Measurements from ENCODE around the gene ERC2. TPM values are rescaled to one million over a fixed set of nuclear protein-coding genes. Genes with fewer than 3 reads are reported as not detected.

ERC2 gene
- total RNA-seq, 1 donor from 2014 or later = 0.81 TPM

GRCh38 chr3:55630921-55631299, 837.4 kb downstream of the ERC2 start:
- no peak for DNase-seq
- intact Hi-C loops (cut with DNase I) = no loop called here
- no peak for ATAC-seq (ENCODE audit: poor library complexity)

- no peak for ATAC-seq (ENCODE audit: poor library complexity)
- no peak for DNase-seq
- intact Hi-C loops (cut with DNase I) = no loop called here
These were observed 837.9 kb downstream of the ERC2 start for GRCh38 chr3:55630280-55630920.

- intact Hi-C loops (cut with DNase I) = no loop called here
- ATAC-seq (ENCODE audit: poor library complexity) (no peak), DNase-seq (peak; percentile 64)
These were observed 838.8 kb downstream of the ERC2 start for GRCh38 chr3:55629432-55629831.

- ATAC-seq (ENCODE audit: poor library complexity) (no peak), DNase-seq (no peak)
- intact Hi-C loops (cut with DNase I) = no loop called here
These were observed 842.0 kb downstream of the ERC2 start for GRCh38 chr3:55626279-55626665.

DNA sequence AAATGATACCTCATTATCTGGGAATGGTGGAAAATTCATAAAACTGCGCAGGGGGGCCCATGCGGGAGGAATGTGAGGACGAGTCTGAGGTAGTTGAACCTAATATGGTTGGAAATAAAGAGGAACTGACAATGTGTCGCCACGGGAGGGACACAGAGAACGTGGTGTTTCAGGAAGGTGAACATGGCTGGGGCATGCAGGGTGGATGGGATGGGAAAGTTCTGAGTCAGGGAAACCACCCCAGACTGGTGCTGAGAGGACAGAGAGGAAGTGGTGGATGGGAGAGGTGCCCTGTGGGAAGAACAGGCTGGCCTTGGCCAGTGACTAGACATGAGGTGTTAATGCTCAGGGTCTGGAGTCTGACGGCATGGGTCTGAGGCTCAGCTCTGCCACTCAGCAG, 844.0 kb downstream of the ERC2 start:
- ATAC-seq (ENCODE audit: poor library complexity) (peak; percentile 41), DNase-seq (no peak)
- intact Hi-C loops (cut with DNase I) = no loop called here

DNA sequence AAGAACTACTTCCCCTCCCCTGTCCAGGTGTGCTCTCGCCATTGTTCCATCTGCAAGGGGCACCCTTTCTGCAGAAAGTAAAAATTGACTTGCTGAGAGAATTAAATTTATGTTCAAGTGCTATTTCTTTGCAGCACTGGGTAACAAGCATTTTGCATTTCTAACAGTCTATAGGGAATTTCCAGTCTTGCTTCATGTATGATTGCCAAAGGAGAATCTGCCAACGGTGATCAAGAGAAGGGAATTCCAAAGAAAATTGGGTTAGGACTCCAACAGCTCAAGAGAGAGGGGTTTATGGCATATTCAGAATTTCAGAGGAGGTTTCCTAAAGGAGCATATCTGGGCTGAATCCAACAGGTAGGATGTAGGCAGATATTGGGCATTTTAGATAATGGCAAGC, 844.5 kb downstream of the ERC2 start:
- DNase-seq = no peak
- no peak for ATAC-seq (ENCODE audit: poor library complexity)

DNA sequence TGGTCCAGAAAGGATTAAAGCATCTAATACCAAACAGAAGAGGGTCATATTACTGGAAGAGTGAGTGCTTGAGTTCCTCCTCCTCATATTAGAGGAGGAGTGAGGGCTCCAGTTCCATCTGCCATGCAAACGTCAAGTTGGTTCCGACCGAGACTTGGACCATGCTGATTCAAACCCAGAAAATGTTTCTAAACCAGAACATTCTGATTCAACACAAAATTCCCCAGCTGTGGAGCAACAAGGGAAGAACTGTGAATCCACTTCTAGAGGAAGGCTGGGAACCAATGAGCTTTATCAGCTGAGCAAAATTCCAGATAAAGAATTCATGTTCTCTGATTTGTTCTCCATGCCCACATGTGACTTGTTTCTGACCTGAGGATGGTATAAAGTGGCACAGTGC, 845.5 kb downstream of the ERC2 start:
- DNase-seq = no peak
- ATAC-seq (ENCODE audit: poor library complexity) = no peak
- intact Hi-C loops (cut with DNase I) = no loop called here

More for the DNA sequence above, 844.5 kb downstream of the ERC2 start:
- intact Hi-C loops (cut with DNase I) = no loop called here

DNA sequence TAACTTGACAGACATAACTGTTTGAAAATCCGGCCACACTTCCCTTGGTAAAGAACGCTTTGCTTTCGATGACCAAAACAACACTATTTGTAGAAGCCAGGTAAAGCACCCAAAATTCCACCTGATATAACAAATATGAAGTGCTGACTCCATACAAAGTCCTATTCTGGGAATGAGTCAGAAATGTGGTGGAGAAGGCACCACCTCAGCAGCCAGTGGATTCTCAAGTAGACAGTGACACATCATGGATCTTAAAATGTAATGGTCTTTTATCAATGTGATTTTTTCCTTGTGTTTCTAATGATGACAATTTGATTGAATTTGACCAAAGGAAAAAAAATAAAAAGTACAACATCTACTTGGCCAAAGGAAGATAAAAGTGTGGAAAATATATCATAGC, 846.2 kb downstream of the ERC2 start:
- ATAC-seq (ENCODE audit: poor library complexity) (no peak), DNase-seq (no peak)
- intact Hi-C loops (cut with DNase I) = no loop called here

GRCh38 chr3:55621648-55622047, 846.6 kb downstream of the ERC2 start:
- ATAC-seq (ENCODE audit: poor library complexity) (no peak), DNase-seq (no peak)
- intact Hi-C loops (cut with DNase I) = no loop called here

DNA sequence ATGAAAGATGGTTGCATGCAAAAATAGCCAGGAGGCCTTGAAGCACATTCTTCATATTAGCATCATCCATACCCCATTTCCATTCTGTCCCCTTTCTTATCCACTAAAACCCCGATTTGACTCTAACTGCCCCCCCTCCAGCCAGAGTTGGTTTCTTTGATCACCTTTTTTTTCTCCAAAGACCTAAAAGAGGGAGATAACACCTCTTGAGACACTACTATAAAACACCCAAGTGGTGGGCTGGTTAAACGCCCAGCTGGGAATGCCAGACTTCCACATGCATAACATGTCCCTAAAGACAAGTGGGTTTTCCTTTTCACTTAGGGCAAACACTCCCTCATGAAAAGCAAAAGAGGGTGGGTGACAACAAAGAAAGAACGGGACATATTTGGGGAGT, 847.2 kb downstream of the ERC2 start:
- DNase-seq = no peak
- intact Hi-C loops (cut with DNase I) = no loop called here
- ATAC-seq (ENCODE audit: poor library complexity) = no peak

GRCh38 chr3:55620351-55621025, 847.8 kb downstream of the ERC2 start:
- intact Hi-C loops (cut with DNase I) = no loop called here
- ATAC-seq (ENCODE audit: poor library complexity) = no peak

GRCh38 chr3:55619046-55619808, 849.0 kb downstream of the ERC2 start:
- DNase-seq = no peak
- ATAC-seq (ENCODE audit: poor library complexity) = no peak
- intact Hi-C loops (cut with DNase I) = no loop called here

More at GRCh38 chr3:55620351-55621025, 847.8 kb downstream of the ERC2 start:
- no peak for DNase-seq

GRCh38 chr3:55617385-55617784, 850.9 kb downstream of the ERC2 start:
- ATAC-seq (ENCODE audit: poor library complexity) = no peak
- intact Hi-C loops (cut with DNase I) = no loop called here
- no peak for DNase-seq

DNA sequence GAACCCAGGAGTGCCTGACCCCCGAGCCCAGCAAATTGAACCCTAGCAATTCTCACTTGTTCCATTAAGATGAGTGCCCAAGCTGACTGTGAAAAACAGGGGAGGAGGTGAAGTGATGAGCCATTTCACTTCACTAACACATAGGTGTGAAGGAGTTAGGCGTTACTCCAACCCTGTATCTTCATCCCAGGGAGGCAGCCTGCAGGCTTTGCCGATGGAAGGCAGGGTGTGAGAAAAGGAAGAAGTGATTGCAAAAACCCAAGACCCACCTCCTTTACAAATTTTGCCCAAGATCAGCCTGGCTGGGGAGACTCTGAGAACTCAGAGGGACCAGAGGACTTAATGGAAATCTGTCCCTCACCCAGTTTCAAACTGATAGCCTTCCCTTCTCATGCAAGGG, 851.5 kb downstream of the ERC2 start:
- intact Hi-C loops (cut with DNase I) = no loop called here
- no peak for DNase-seq

DNA sequence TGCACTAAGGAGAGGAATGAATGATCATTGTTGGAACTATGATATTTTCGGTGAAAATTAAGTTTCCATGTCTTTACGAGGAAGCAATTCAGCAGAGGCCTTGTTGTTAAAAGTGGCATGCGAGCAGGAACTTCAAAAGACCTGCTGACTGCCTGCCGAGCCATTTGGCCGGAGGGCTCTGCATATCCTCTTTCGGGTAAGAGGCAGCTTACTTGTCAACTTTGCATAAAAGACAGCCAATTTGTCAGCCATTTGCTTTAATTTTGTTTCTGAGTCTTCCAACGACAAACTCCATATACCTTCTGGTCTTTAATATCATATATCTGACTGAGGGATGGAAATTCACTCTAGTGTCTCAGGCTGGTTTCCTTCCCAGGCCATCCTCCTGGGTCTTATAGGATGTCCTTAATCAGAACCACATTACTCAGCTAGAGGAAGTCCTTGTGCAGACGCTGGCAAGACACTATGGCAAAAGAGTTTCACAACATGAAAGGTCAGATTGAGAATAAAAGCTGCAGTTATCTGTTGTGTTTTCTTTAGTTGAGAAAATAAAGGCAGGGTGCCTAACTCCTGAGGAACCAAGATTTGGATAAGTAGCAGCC, 852.5 kb downstream of the ERC2 start:
- no peak for DNase-seq
- intact Hi-C loops (cut with DNase I) = no loop called here
- peak; percentile 36 for ATAC-seq (ENCODE audit: poor library complexity)

More for the DNA sequence above, 851.5 kb downstream of the ERC2 start:
- no peak for ATAC-seq (ENCODE audit: poor library complexity)

DNA sequence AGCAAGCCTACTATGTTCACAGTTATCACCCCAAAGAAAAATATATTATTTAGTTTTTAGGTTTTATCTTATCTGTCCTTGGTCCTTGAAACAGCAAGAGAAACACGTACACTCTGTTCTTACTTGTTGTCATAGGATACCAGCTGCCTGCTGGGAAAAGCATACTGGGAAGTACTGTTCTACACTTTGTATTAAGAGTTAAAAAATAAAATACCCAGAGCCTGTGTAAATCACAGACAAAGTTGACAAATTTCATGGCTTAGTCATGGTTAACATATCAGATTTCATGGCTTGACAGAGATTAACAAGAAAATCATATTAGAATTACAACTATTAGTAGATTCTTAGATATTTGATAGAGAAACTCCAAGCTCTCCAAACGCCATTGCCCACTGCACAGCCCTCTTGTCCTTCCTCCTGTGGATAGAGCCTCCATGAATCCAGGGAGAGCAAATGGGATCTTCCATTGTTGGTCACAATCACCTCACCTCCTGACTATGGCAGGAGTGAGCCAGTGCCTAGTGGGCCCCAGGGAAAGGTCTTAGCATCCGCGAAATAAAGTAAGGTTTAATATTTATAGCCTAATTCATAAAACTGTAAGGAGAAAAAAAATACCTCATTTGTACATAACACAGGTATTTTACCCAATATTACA, 853.1 kb downstream of the ERC2 start:
- DNase-seq (no peak), ATAC-seq (ENCODE audit: poor library complexity) (no peak)
- intact Hi-C loops (cut with DNase I) = no loop called here

DNA sequence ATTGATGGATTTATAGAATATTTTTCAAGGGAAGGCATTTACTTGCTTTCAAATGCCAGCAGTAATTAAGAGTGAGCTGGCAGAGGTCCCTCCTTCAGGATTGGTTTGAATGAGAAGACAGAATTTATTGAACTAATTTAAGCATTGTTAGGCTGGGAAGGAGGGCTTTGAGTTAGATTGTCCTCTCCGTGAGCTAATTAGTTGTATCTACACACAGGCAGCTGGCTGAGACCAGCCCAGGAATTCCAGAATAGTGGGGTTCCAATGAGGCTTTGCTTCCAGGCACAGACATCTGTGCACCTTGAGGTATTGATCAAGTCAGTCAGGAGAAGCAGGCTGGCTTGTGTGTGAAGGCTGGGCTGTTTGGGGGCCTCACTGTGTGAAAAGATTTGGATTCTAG, 857.1 kb downstream of the ERC2 start:
- no peak for DNase-seq
- no peak for ATAC-seq (ENCODE audit: poor library complexity)
- intact Hi-C loops (cut with DNase I) = no loop called here

- ATAC-seq (ENCODE audit: poor library complexity) = no peak
- intact Hi-C loops (cut with DNase I) = no loop called here
These were observed 858.9 kb downstream of the ERC2 start for GRCh38 chr3:55609230-55609827.

More at GRCh38 chr3:55609230-55609827, 858.9 kb downstream of the ERC2 start:
- DNase-seq = no peak

Data from Right ventricle myocardium superior (tissue), 1 donor.